M059J (cell line): ENCODE measurements around the gene LCE1C. TPM values are rescaled to one million over a fixed set of nuclear protein-coding genes. Genes with fewer than 3 reads are reported as not detected.
A peak's percentile ranks its signal among the peaks of the same experiment; 100 is the strongest.

Experiments
- DNase-seq: peaks from one replicate; pipeline ENCODE4 v3.0.0-alpha.2; 2012; ENCODE audit warnings: low read depth
- total RNA-seq: library from RNA; depleted of rRNA; stranded (reverse); fragments of >200 nt; shearing (Covaris generic); gene quantifications from 2 replicates; pipeline ENCODE4 v1.2.3, GENCODE V29; 2014; rRNA removed

Gene LCE1C, protein sequence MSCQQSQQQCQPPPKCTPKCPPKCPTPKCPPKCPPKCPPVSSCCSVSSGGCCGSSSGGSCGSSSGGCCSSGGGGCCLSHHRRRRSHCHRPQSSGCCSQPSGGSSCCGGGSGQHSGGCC
- not detected in 2 replicates for total RNA-seq

DNA sequence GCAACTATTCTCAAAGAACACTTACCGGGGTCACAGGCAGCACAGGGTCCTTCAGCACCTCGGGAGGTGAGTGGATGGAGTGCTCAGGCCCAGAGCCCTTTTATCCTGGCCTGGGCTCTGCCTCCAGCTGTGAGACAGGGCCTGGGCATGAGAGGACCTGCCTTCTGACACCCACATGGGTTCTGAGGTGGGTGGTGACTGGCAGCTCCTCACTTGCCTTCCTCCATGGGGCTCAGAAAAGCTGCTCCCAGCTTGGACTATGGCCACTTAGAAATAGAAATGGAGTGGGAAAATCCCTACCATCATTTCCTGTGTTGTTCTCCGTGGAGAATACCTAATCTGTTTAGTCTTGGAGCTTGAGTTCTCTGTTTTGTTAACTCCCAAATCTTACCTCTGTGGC, at the start of gene LCE1C:
Gene LCE1C (minus strand): TSS at position 76 of the 400 bp plus-strand sequence. CDS start 1,173 bp downstream, outside the sequence.
- no peak for DNase-seq

DNA sequence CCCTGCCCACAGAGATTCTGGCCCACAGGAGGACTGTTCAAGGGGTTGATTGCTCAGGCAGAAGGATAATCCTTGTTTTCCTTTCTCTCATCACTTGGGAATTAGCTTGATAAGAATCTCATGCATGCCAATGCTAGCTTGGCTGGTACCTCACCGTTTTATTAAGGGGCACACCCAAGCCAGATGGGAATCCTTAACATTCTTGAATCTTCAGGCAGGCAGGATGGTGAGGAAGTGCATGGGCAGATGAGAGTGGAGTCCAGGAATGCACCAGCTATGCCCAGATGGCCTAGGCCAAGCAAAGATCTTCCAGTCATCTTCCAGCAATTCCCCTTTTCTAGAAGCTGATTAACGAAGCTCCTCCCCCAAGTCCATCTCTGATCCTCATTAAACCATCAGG, 49.2 kb upstream of the LCE1C start:
- no peak for DNase-seq

DNA sequence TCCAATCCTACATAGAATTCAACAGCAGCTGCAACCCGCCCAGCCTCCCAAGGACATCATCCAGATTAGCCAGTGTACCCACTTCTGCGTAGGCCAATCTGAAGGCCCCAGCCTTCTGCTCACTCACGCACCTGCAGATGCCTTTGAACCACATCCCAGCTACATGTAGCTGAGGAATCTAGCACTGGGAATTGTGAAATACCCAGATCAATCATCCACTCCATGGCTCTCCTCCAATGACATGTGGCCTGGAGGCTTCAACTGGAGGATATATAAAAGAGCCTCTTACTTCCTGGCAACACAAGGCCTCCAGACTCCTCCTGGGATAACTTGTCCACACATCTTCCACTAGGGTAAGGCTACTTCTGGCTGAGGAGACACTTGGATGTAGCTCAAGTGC, 36.1 kb upstream of the LCE1C start, which contains the start of gene LCE6A:
Gene LCE6A (plus strand): TSS at position 301 of the 400 bp plus-strand sequence. CDS start 665 bp downstream, outside the sequence.
- no peak for DNase-seq

DNA sequence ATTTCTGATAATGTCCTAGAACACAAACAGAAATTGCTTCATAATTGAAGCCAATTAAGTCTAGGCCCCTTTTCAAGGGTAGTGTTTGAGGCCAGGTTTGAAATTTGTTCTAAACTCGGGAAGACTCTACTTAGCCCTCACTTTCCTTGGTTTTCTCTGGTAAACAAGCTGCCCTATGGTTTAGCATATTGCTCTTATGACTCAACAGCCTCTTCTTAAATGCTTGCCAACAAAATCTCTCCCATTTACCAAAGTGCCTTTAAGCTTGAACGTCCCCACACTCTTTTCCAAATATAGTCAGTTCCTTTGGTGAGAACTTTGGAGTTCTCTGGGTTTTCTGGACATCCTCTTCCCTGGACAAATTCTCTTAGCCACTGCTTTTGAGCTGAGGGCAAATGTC, 30.4 kb upstream of the LCE1C start:
- DNase-seq, result no peak

DNA sequence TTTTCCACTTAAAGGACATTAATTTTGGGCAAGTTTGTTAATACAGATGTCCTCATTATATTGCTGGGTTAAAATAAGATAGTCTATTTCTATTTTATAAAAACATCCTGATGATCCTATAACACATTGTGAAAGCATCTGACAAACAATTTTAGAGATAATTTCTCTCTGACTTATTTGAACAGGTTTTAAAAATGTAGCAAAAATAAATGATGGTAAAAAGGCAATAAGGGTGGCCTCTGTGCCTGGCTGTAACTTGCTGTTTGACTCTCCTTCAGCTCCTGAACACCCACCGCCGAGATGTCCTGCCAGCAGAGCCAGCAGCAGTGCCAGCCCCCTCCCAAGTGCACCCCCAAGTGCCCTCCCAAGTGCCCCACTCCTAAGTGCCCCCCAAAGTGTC, 20.7 kb upstream of the LCE1C start, which contains the start of gene LCE1A:
Gene LCE1A (plus strand): TSS at position 301 of the 400 bp plus-strand sequence. CDS start 0 bp downstream, at position 301.
- DNase-seq, result no peak

DNA sequence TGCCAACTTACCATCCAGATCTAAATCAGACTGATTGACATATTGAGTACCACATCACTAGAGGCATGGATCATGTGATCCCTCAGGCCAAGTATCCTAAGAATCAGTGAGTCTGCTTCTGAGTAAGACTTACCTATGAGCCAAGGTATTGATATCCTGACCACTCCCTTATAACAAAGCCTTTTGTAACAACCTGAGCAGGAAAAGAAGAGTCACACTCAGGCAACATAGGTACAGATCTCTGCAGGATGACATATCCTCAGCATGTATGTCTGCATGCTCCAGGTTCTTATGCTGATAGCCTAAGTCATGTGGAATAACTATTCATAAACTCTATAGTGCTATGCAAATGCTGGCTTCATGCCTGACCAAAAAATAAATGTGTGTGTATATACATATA, 18.5 kb upstream of the LCE1C start:
- DNase-seq, result no peak

DNA sequence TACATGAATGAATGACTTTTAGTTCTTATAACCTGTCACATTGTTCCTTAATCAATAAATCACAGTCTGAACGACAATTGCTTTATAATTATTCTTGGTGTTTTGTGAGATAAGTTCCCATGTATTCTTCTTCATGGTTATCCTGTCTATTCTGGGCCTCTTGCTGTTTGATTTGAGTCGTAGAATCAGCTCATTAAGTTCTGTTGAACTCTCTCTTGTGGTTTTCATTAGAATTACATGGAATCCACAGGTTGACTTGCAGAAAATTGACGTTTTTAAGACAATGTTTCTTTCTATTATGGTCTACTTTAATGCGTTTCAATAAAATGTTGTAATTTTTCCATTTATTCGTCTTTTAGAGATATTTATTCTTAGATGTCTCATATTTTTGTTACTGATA, 16.8 kb upstream of the LCE1C start:
- DNase-seq, result no peak

DNA sequence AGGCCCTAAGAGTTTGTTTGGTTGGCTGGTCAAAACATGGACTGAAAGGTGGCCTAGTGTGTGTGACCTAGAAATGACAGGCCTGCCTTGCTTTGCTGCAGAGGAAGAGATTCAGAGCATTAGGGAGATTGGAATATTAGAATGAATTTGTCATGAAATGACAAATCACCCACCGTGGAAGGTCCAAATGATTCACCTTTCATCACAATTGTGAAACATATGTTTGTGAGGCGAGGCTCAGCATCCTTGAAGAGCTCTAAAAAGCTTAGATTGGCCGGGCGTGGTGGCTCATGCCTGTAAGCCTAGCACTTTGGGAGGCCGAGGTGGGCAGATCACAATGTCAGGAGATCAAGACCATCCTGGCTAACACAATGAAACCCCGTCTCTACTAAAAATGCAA, 10.9 kb upstream of the LCE1C start:
- DNase-seq, result no peak

DNA sequence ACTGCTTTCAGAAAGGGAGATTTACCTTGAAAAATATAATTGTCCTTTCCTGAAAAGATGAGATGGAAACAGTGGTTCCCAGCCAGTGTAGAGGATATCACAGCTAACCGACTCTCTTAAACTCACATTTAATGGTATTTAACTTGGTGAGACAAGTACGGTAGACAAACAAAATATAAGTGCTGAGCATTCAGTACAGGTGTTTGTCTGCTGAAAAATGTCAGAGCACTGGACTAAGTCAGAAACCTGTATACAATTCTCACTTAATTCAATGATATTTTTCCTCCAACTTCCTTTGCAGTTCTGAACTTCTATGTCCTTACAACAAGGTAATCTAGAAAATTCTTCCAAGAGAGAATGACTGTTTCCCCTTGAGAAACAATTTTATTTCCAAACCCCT, 5.2 kb upstream of the LCE1C start, which contains the start of gene LCE1B:
Gene LCE1B (plus strand): TSS at position 301 of the 400 bp plus-strand sequence. CDS start 476 bp downstream, outside the sequence.
- DNase-seq, result no peak

DNA sequence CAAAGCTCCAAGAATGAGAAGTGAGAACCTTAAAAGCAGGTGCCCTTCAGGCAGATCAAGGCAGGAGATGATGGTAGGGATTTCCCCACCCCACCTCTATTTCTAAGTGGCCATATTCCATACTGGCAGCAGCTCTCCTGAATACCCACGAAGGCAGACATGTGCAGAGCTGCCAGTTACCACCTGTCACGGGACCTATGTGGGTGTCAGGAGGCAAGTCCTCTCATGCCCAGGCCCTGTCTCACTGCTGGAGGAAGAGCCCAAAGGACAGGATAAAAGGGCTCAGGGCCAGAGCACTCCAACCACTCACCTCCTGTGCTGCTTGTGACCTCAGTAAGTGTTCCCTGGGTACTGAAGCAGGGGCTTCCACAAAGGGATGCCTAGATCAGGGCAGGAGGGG, 4.6 kb upstream of the LCE1C start:
- no peak for DNase-seq

DNA sequence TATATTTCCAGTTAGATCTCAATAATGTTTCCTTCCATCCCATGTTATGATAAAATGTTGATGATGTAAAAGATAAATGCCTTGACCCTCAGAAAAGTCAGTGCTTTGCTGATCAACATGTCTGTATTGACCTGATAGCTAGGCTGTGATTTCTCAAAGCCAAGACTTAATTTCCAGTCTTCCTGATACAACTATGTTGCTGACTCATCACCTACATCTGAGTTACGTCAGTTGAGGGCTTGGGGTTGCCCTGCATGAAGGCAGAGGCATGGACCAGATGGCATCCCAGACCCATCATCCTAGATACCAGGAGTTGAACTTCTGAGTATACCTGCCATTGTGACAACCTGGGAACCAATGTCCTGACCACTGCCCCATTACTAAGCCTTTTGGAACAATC, 5.1 kb downstream of the LCE1C start:
- no peak for DNase-seq

DNA sequence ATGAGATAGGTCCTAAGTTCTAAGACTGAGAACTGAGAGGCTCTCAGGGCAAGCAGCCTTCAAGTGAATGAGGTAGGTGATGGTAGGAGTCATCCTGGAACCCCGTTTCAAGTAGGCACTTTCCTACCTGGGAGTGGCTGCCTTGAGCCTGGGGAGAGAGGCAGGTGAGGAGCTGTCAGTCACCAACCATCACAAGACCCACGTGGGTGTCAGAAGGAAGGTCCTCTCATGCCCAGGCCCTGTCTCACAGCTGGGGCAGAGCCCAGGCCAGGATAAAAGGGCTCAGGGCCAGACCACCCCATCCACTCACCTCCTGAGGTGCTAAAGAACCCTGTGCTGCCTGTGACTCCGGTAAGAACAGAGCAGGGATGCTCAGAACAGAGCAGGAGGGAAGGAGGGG, 10.0 kb downstream of the LCE1C start, which contains the start of gene LCE1D:
Gene LCE1D (plus strand): TSS at position 301 of the 400 bp plus-strand sequence. CDS start 1,074 bp downstream, outside the sequence.
- DNase-seq, result no peak

DNA sequence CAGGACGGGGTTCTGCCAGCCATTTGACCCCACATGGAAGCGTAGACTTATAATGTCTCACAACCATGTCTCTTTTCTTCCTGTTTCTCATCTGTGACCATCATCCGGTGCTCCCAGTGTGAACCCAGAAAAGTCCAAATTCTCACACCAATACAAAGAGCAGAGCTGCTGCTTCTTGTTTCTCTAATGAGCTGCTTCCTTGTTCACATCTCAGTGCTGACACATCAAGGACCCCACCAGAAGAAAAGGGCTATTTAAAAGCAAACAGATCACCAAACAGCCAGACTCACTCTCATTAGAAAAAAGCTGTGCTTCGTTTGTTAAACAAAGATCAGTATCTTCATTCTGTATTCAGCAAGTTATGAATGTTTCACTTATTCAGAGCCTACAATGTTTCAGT, 10.8 kb downstream of the LCE1C start:
- no peak for DNase-seq

DNA sequence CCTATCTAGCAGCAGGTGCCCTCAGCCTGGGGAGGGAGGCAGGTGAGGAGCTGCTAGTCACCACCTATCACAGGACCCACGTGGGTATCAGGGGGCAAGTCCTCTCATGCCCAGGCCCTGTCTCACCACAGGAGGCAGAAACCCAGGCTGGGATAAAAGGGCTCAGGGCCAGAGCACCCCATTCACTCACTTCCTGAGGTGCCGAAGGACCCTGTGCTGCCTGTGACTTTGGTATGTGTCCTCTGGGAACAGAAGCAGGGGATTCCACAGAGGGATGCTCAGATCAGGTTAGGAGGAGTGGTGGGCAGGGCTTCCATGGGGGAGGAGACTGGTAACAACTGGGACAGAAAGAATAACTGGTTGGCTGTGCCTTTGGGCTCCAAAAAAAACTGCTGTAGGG, 20.4 kb downstream of the LCE1C start, which contains the start of gene LCE1E:
Gene LCE1E (plus strand): TSS at position 181 of the 400 bp plus-strand sequence. CDS start 1,043 bp downstream, outside the sequence.
- DNase-seq, result no peak

DNA sequence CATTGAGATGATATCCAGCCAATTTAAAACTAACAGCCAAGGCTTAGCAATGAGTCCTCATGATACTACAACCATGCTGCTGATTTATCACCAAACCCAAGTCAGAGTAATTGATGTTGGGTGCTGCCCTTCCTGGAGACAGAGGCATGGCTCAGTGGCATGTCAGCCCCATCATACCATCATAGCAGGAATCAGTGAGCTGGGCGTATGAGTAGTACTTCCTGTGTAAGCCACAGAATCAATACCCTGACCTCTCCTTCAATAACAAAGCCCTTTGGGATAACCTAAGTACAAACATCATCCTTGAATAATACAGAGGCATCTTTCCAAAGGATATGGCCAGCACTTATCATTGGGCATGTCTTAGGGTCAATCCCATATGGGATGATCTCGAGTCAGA, 23.4 kb downstream of the LCE1C start:
- no peak for DNase-seq

DNA sequence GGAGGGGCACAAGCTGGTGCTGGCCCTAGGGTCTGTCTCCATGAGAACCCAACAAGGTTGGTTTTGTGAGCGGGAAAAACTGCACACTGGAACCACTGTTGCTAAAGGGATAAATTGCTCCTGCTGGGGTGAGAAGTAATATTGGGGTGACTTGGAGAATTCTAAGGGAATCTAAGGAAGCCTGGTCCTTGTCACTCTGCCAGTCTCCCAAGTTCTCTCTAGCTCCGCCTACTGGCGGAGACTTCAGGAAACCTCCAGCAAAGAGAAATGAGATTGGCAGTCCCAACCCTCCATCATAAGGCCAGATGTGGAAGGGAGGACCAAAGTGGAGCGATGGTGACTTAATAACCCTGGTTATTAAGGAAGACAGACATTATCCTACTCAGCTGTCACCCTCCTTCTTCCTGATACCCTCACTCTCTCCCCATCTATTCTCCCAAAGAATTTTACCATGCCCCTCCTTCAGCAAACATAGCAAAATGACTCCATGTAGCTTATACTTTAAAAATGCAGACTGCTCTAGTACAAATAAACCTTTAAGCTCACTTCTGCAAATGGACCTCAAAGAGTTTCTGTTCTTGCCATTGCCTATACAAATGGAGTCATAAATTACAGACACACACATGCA, 28.8 kb downstream of the LCE1C start:
- DNase-seq, result peak; percentile 27

DNA sequence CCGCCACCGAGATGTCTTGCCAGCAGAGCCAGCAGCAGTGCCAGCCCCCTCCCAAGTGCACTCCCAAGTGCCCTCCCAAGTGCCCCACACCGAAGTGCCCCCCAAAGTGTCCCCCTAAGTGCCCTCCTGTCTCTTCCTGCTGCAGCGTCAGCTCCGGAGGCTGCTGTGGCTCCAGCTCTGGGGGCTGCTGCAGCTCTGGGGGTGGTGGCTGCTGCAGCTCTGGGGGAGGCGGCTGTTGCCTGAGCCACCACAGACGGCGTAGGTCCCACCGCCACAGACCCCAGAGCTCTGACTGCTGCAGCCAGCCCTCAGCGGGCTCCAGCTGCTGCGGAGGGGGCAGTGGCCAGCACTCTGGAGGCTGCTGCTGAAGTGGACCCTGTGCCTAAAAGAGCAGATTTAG, 30.1 kb downstream of the LCE1C start:
- DNase-seq, result no peak

DNA sequence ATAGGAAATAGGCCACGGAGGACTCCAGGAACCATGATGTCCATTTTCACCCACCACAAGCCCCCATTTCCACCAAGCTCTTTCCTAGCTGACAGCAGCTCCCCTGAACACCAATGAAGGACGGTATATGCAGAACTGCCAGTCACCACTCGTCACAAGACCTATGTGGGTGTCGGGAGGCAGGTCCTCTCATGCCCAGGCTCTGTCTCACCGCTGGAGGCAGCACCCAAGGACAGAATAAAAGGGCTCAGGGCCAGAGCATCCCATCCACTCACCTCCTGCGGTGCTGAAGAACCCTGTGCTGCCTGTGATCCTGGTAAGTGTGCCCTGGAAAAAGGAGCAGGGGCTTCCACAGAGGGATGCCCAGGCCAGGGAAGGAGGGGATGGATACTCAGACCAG, 31.6 kb downstream of the LCE1C start, which contains the start of gene LCE1F:
Gene LCE1F (plus strand): TSS at position 266 of the 400 bp plus-strand sequence. CDS start 1,232 bp downstream, outside the sequence.
- no peak for DNase-seq

DNA sequence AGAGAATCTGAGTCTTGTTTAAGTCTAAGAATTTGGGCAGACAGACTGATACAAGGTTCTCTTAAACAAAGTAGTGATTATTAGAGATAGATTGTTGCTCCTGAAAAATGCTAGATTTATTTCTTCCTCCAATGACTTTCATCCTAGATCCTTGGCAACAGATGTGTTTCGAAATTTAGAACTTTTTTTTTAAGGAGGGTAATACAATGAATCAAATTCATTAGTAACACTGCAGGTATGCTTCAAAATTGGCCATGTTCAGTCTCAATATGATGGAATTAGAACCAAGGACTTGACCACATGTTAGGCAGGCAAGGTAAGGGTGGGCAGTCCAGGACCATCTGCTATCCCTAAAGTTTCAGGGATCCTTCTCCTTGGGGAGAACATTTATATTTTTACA, 36.0 kb downstream of the LCE1C start:
- DNase-seq, result no peak

DNA sequence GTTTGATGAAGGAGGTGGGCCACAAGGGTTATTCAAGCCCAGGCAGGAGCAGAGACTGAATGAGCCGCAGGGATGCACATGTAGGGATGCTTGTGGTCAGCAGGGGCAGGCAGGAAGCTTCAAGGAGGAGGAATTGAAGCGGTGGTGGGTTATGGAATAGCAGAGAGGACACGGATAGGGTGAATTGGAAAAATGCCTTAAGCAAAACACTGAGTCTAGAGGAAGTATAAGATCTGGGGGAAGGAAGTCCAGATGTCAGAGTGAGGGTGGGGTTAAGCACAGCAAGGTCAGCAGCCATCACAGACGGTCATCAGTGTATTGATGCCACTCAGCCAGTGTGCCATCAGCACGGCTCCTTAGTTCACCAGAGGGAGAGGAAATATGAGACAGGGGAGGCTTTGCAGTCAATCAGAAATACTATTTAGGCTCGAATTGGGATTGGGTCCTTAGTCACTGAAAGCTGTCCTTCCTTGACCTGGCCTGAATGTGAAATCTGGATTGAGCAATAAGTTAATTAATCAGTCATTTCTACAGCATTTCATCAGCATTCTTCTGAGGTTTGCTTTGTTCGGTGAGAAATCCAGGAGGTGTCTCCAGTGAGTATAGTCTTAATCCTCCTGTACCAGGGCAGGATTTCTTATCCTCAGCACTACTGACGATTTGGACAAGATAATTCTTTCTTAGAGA, 37.5 kb downstream of the LCE1C start:
- no peak for DNase-seq

DNA sequence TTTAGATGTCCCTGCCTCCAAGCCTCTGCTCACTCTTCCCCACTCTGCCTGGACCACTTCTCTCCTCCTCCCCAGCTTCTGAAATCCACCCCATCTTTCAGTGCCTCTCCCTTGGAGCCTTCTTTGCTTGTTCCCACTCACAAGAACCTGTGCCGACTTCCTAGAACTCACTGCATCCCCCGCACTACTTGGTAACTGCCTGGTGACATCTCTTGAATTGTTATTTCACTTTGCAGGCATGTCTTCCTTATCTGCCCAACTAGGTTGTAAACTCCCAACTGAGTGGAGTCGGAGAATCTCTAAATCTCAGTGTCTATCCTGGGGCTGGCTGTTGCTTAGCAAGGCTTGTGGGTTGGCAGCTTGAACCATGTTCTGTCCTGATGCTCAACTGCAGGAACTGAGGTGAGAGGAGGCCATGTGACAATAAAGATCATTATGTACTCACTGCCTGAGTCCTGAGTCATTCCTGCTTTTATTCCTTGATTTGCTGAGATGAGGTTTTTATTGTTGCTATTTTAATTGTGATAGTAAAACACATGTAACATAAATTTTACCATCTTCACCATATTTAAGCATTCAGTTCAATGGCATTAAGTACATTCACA, 44.7 kb downstream of the LCE1C start:
- DNase-seq, result no peak

DNA sequence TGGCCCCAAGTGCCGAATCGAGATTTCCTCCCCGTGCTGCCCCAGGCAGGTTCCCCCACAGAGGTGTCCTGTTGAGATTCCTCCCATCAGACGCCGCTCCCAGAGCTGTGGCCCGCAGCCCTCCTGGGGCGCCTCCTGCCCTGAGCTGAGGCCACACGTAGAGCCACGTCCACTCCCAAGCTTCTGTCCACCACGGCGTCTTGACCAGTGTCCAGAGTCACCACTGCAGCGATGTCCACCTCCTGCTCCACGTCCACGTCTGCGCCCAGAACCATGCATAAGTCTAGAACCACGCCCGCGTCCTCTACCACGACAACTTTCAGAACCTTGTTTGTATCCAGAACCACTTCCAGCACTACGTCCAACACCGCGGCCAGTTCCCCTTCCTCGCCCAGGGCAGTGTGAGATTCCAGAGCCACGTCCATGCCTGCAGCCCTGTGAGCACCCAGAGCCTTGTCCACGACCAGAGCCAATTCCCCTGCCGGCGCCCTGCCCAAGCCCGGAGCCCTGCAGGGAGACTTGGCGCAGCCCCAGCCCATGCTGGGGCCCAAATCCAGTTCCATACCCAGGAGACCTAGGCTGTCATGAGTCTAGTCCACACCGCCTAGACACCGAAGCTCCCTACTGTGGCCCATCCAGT, 45.8 kb downstream of the LCE1C start:
- no peak for DNase-seq
